ENCODE results near the gene TCHP. TPM values are rescaled to one million over a fixed set of nuclear protein-coding genes. Genes with fewer than 3 reads are reported as not detected.

Gene TCHP
- total and polyA plus RNA-seq, 2 donors (not counting 1 experiment from before 2014, with no cell fraction given): 13.4 to 29.4 TPM

- Mint-ChIP-seq H3K4me3 (no peak overlapping the region), H3K27ac (no peak overlapping the region), H3K9me3 (ENCODE audit: insufficient read depth) (no peaks in the 10 kb centered on the region), H3K4me1 (peaks cover 14% of the 10 kb centered on the region), H3K27me3 (no peaks in the 10 kb centered on the region)
- H3K4me2 ChIP-seq (replicated peaks; ENCODE audit: low read depth, low read length, poor library complexity, severe bottlenecking): no peak overlapping the region
- DNase-seq: no peak
- WGBS (ENCODE audit: insufficient coverage): 81% methylated on average over 11 of the region's 17 CpGs
- POLR2A ChIA-PET: no interaction called here
- intact Hi-C loops (cut with micrococcal nuclease): no loop called here
- no peak overlapping the region for H2AFZ ChIP-seq (ENCODE audit: insufficient read depth, low read depth, low read length, poor library complexity, severe bottlenecking)
- no peaks in the 10 kb centered on the region for H3K27me3 ChIP-seq (replicated peaks in 1 of 4; ENCODE audit: control extremely low read depth in 1 of 4, control insufficient read depth in 3 of 4, insufficient read depth in 4 of 4, low read length in 3 of 4)
- H3K4me3 ChIP-seq (ENCODE audit: control extremely low read depth in 1 of 5, extremely low read depth in 1 of 5, insufficient read depth in 1 of 5, low read depth in 2 of 5, low read length in 4 of 5): no peak overlapping the region
- no peaks in the 10 kb centered on the region for H3K9me3 ChIP-seq (ENCODE audit: control extremely low read depth in 1 of 3, control insufficient read depth in 2 of 3, insufficient read depth in 1 of 3, low read length in 2 of 3)
- H3K4me1 ChIP-seq (ENCODE audit: control insufficient read depth in 2 of 2, insufficient read depth in 2 of 2, low read length in 2 of 2): peaks cover 0 to 8% of the 10 kb centered on the region in 2 donors
- no peaks in the 10 kb centered on the region for H4K20me1 ChIP-seq (ENCODE audit: control insufficient read depth, insufficient read depth, low read length, poor library complexity, severe bottlenecking)
- no peak for ATAC-seq (ENCODE audit: low read depth)
- CTCF ChIA-PET: interaction anchor here (6.2 kb wide), 1 partner anchor 71 kb away, joined by 39 read pairs; no protein-coding TSS in a partner anchor
- peaks cover 1 to 35% of the 10 kb centered on the region in 2 experiments for H3K36me3 ChIP-seq (replicated peaks in 1 of 2; ENCODE audit: control extremely low read depth in 1 of 2, control insufficient read depth in 1 of 2, extremely low read depth in 1 of 2, insufficient read depth in 2 of 2, low read length in 1 of 2)
- H3K9ac ChIP-seq (ENCODE audit: low read length): no peak overlapping the region
- H3K27ac ChIP-seq (ENCODE audit: low read length in 2 of 2): no peak overlapping the region
- no peak for TF ChIP-seq EZH2 (IDR thresholded peaks at IDR 0.05; ENCODE audit: borderline replicate concordance, insufficient read depth, low read depth, low read length, poor library complexity, severe bottlenecking)
- no peak for TF ChIP-seq CTCF (IDR thresholded peaks at IDR 0.05)
- H3K79me2 ChIP-seq (ENCODE audit: control insufficient read depth, insufficient read depth, low read length): peaks cover 3% of the 10 kb centered on the region
Observed at GRCh38 chr12:109923481-109924245, 23.6 kb downstream of the TCHP start.

- WGBS (ENCODE audit: insufficient coverage): 93% methylated on average over 17 of the region's 20 CpGs
- POLR2A ChIA-PET: no interaction called here
Observed at GRCh38 chr12:109925185-109925840, 25.2 kb downstream of the TCHP start.

More at GRCh38 chr12:109925185-109925840, 25.2 kb downstream of the TCHP start:
- no peaks in the 10 kb centered on the region for H3K9me3 ChIP-seq (ENCODE audit: control extremely low read depth in 1 of 3, control insufficient read depth in 2 of 3, insufficient read depth in 1 of 3, low read length in 2 of 3)
- peaks cover 4 to 26% of the 10 kb centered on the region in 2 experiments for H3K36me3 ChIP-seq (replicated peaks in 1 of 2; ENCODE audit: control extremely low read depth in 1 of 2, control insufficient read depth in 1 of 2, extremely low read depth in 1 of 2, insufficient read depth in 2 of 2, low read length in 1 of 2)
- CTCF ChIA-PET: interaction anchor here (0.7 to 6.2 kb wide), 2 partner anchors 72 to 871 kb away, joined by 3 to 39 read pairs; no protein-coding TSS in a partner anchor
- no peaks in the 10 kb centered on the region for H3K27me3 Mint-ChIP-seq
- H3K27ac ChIP-seq (ENCODE audit: low read length in 2 of 2): no peak overlapping the region
- H3K4me3 ChIP-seq (ENCODE audit: control extremely low read depth in 1 of 5, extremely low read depth in 1 of 5, insufficient read depth in 1 of 5, low read depth in 2 of 5, low read length in 4 of 5): no peak overlapping the region
- intact Hi-C loops (cut with micrococcal nuclease): no loop called here
- no peaks in the 10 kb centered on the region for H3K27me3 ChIP-seq (replicated peaks in 1 of 4; ENCODE audit: control extremely low read depth in 1 of 4, control insufficient read depth in 3 of 4, insufficient read depth in 4 of 4, low read length in 3 of 4)
- peaks cover 3% of the 10 kb centered on the region for H3K79me2 ChIP-seq (ENCODE audit: control insufficient read depth, insufficient read depth, low read length)
- no peaks in the 10 kb centered on the region for H3K9me3 Mint-ChIP-seq (ENCODE audit: insufficient read depth)
- H3K27ac Mint-ChIP-seq: peak overlapping the region; percentile 50
- peaks cover 0 to 8% of the 10 kb centered on the region in 2 donors for H3K4me1 ChIP-seq (ENCODE audit: control insufficient read depth in 2 of 2, insufficient read depth in 2 of 2, low read length in 2 of 2)
- peaks cover 14% of the 10 kb centered on the region for H3K4me1 Mint-ChIP-seq
- no peaks in the 10 kb centered on the region for H4K20me1 ChIP-seq (ENCODE audit: control insufficient read depth, insufficient read depth, low read length, poor library complexity, severe bottlenecking)
- ATAC-seq (ENCODE audit: low read depth) (no peak), DNase-seq (no peak)
- H3K4me2 ChIP-seq (replicated peaks; ENCODE audit: low read depth, low read length, poor library complexity, severe bottlenecking): no peak overlapping the region
- TF ChIP-seq EZH2 (IDR thresholded peaks at IDR 0.05; ENCODE audit: borderline replicate concordance, insufficient read depth, low read depth, low read length, poor library complexity, severe bottlenecking): no peak
- TF ChIP-seq CTCF (IDR thresholded peaks at IDR 0.05): no peak
- no peak overlapping the region for H2AFZ ChIP-seq (ENCODE audit: insufficient read depth, low read depth, low read length, poor library complexity, severe bottlenecking)
- H3K9ac ChIP-seq (ENCODE audit: low read length): no peak overlapping the region
- no peak overlapping the region for H3K4me3 Mint-ChIP-seq
